Measurements from ENCODE around the gene ABCC1. TPM values are rescaled to one million over a fixed set of nuclear protein-coding genes. Genes with fewer than 3 reads are reported as not detected.

Gene ABCC1
- 72.0 to 93.5 TPM (median 78.0 TPM) in 5 replicates for total RNA-seq (2022; extraction: Qiagen RNA extraction)

GRCh38 chr16:15949210-15950160 is at the start of gene ABCC1:
Gene ABCC1, plus strand, starts transcription at chr16:15949616. Its CDS starts 136 bp downstream, at chr16:15949752.

Other genes starting within 250 kb of the ABCC1 start
- 0.05 to 0.22 TPM (median 0.05 TPM) in 5 replicates for gene MYH11, start 92.6 kb upstream of the ABCC1 start, total RNA-seq (2022; extraction: Qiagen RNA extraction)
- 32.0 to 41.7 TPM (median 34.8 TPM) in 5 replicates for gene CEP20, start 61.0 kb upstream of the ABCC1 start, total RNA-seq (2022; extraction: Qiagen RNA extraction)

Data from A549 treated with Hydrocortisone at 1 μM for 4 hours (cell line).